Stomach (tissue), 4 donors: Measurements from ENCODE around the gene NUBPL.

ENCODE experiments used
- CTCF ChIP-seq, 7 experiments: fragments of 450-650 bp in 4 of 7; fragments of 200-600 bp in 3 of 7; sonication (generic) in 3 of 7; IDR thresholded peaks; one replicate each; pipeline ENCODE4 v1.5.1; 2016 to 2019; ENCODE audit warnings: antibody characterized with exemption in 7 of 7, control low read depth in 2 of 7, mild to moderate bottlenecking in 1 of 7
- EP300 ChIP-seq: sonication (generic); formaldehyde crosslinking; IDR thresholded peaks from one replicate; pipeline ENCODE4 v1.6.1; 2017; ENCODE audit warnings: antibody characterized with exemption
- POLR2A ChIP-seq, 4 donors: fragments of 450-650 bp; IDR thresholded peaks; one replicate each; pipeline ENCODE4 v1.6.1; 2016; ENCODE audit warnings: antibody characterized with exemption in 4 of 4, control low read depth in 2 of 4, mild to moderate bottlenecking in 1 of 4, moderate library complexity in 1 of 4
- POLR2AphosphoS5 ChIP-seq, 3 donors: sonication (generic); formaldehyde crosslinking; IDR thresholded peaks; one replicate each; pipeline ENCODE4 v1.6.1; 2016; ENCODE audit warnings: antibody characterized with exemption in 3 of 3

GRCh38 chr14:31716208-31716607 lies 155.0 kb downstream of the NUBPL start:
- no peak for TF ChIP-seq CTCF (IDR thresholded peaks at IDR 0.05)
- no peak for TF ChIP-seq POLR2AphosphoS5 (IDR thresholded peaks at IDR 0.05)
- no peak for TF ChIP-seq POLR2A (IDR thresholded peaks at IDR 0.05)
- no peak for TF ChIP-seq EP300
